ENCODE data around the gene AHI1. TPM values are rescaled to one million over a fixed set of nuclear protein-coding genes. Genes with fewer than 3 reads are reported as not detected.

The AHI1 gene
- total RNA-seq, 2 donors from 2014 or later, result 27.6 to 29.0 TPM

GRCh38 chr6:135280375-135281136, 217.0 kb downstream of the AHI1 start:
- H3K4me3 Mint-ChIP-seq, result no peak overlapping the region
- H3K4me1 Mint-ChIP-seq, result no peaks in the 10 kb centered on the region
- no peaks in the 10 kb centered on the region for H3K9me3 ChIP-seq (ENCODE audit: control insufficient read depth, low read length, poor library complexity, severe bottlenecking)
- DNase-seq, result no peak
- H3K27me3 Mint-ChIP-seq, result peaks cover 10% of the 10 kb centered on the region
- ATAC-seq, result no peak
- H3K36me3 Mint-ChIP-seq (ENCODE audit: low read depth), result no peaks in the 10 kb centered on the region
- H3K27ac Mint-ChIP-seq, result no peak overlapping the region

GRCh38 chr6:135277422-135277821, 220.1 kb downstream of the AHI1 start:
- no peak overlapping the region for H3K27ac Mint-ChIP-seq
- DNase-seq, result no peak
- peaks cover 20% of the 10 kb centered on the region for H3K27me3 Mint-ChIP-seq
- no peak for ATAC-seq
- H3K36me3 Mint-ChIP-seq (ENCODE audit: low read depth), result peaks cover 2% of the 10 kb centered on the region
- H3K4me1 Mint-ChIP-seq, result peaks cover 2% of the 10 kb centered on the region
- H3K4me3 Mint-ChIP-seq, result no peak overlapping the region
- no peaks in the 10 kb centered on the region for H3K9me3 ChIP-seq (ENCODE audit: control insufficient read depth, low read length, poor library complexity, severe bottlenecking)

GRCh38 chr6:135274561-135275293, 222.8 kb downstream of the AHI1 start:
- H3K9me3 ChIP-seq (ENCODE audit: control insufficient read depth, low read length, poor library complexity, severe bottlenecking), result no peaks in the 10 kb centered on the region
- Mint-ChIP-seq H3K27ac (no peak overlapping the region), H3K4me1 (peaks cover 2% of the 10 kb centered on the region), H3K36me3 (ENCODE audit: low read depth) (peaks cover 2% of the 10 kb centered on the region), H3K4me3 (no peak overlapping the region), H3K27me3 (peaks cover 24% of the 10 kb centered on the region)
- ATAC-seq (no peak), DNase-seq (no peak)

GRCh38 chr6:135271626-135272025, 225.9 kb downstream of the AHI1 start:
- Mint-ChIP-seq H3K4me3 (no peak overlapping the region), H3K4me1 (peaks cover 2% of the 10 kb centered on the region), H3K27me3 (peaks cover 23% of the 10 kb centered on the region), H3K27ac (no peak overlapping the region), H3K36me3 (ENCODE audit: low read depth) (peaks cover 2% of the 10 kb centered on the region)
- no peaks in the 10 kb centered on the region for H3K9me3 ChIP-seq (ENCODE audit: control insufficient read depth, low read length, poor library complexity, severe bottlenecking)
- no peak for DNase-seq
- ATAC-seq, result no peak

GRCh38 chr6:135270676-135271536, 226.6 kb downstream of the AHI1 start:
- Mint-ChIP-seq H3K36me3 (ENCODE audit: low read depth) (peaks cover 2% of the 10 kb centered on the region), H3K27ac (no peak overlapping the region), H3K27me3 (peaks cover 23% of the 10 kb centered on the region), H3K4me1 (peaks cover 2% of the 10 kb centered on the region), H3K4me3 (no peak overlapping the region)
- no peak for DNase-seq
- no peaks in the 10 kb centered on the region for H3K9me3 ChIP-seq (ENCODE audit: control insufficient read depth, low read length, poor library complexity, severe bottlenecking)
- ATAC-seq, result no peak

GRCh38 chr6:135269481-135269891, 228.1 kb downstream of the AHI1 start:
- Mint-ChIP-seq H3K36me3 (ENCODE audit: low read depth) (no peaks in the 10 kb centered on the region), H3K27ac (no peak overlapping the region), H3K4me1 (no peaks in the 10 kb centered on the region), H3K4me3 (no peak overlapping the region), H3K27me3 (peaks cover 9% of the 10 kb centered on the region)
- DNase-seq, result no peak
- ATAC-seq, result no peak
- H3K9me3 ChIP-seq (ENCODE audit: control insufficient read depth, low read length, poor library complexity, severe bottlenecking), result no peaks in the 10 kb centered on the region

GRCh38 chr6:135268740-135269139, 228.8 kb downstream of the AHI1 start:
- no peak overlapping the region for H3K4me3 Mint-ChIP-seq
- no peaks in the 10 kb centered on the region for H3K4me1 Mint-ChIP-seq
- ATAC-seq, result no peak
- H3K27me3 Mint-ChIP-seq, result peaks cover 9% of the 10 kb centered on the region
- DNase-seq, result no peak
- H3K9me3 ChIP-seq (ENCODE audit: control insufficient read depth, low read length, poor library complexity, severe bottlenecking), result no peaks in the 10 kb centered on the region
- H3K36me3 Mint-ChIP-seq (ENCODE audit: low read depth), result no peaks in the 10 kb centered on the region
- no peak overlapping the region for H3K27ac Mint-ChIP-seq

GRCh38 chr6:135268263-135268662, 229.3 kb downstream of the AHI1 start:
- Mint-ChIP-seq H3K4me1 (no peaks in the 10 kb centered on the region), H3K27me3 (peaks cover 9% of the 10 kb centered on the region)
- no peak for ATAC-seq

GRCh38 chr6:135267085-135267484, 230.5 kb downstream of the AHI1 start:
- H3K4me1 Mint-ChIP-seq, result no peaks in the 10 kb centered on the region
- H3K27ac Mint-ChIP-seq, result no peak overlapping the region
- no peak for ATAC-seq
- H3K36me3 Mint-ChIP-seq (ENCODE audit: low read depth), result no peaks in the 10 kb centered on the region
- no peak for DNase-seq
- H3K4me3 Mint-ChIP-seq, result no peak overlapping the region
- no peaks in the 10 kb centered on the region for H3K9me3 ChIP-seq (ENCODE audit: control insufficient read depth, low read length, poor library complexity, severe bottlenecking)
- H3K27me3 Mint-ChIP-seq, result peaks cover 17% of the 10 kb centered on the region

More at GRCh38 chr6:135268263-135268662, 229.3 kb downstream of the AHI1 start:
- no peak for DNase-seq
- H3K27ac Mint-ChIP-seq, result no peak overlapping the region
- H3K36me3 Mint-ChIP-seq (ENCODE audit: low read depth), result no peaks in the 10 kb centered on the region
- no peaks in the 10 kb centered on the region for H3K9me3 ChIP-seq (ENCODE audit: control insufficient read depth, low read length, poor library complexity, severe bottlenecking)
- no peak overlapping the region for H3K4me3 Mint-ChIP-seq

- H3K4me1 Mint-ChIP-seq, result no peaks in the 10 kb centered on the region
- H3K27ac Mint-ChIP-seq, result no peak overlapping the region
- H3K4me3 Mint-ChIP-seq, result no peak overlapping the region
- no peaks in the 10 kb centered on the region for H3K9me3 ChIP-seq (ENCODE audit: control insufficient read depth, low read length, poor library complexity, severe bottlenecking)
- H3K36me3 Mint-ChIP-seq (ENCODE audit: low read depth), result no peaks in the 10 kb centered on the region
- DNase-seq (no peak), ATAC-seq (no peak)
- H3K27me3 Mint-ChIP-seq, result peaks cover 17% of the 10 kb centered on the region
Observed at GRCh38 chr6:135266675-135267074, 230.9 kb downstream of the AHI1 start.

GRCh38 chr6:135265278-135265677, 232.3 kb downstream of the AHI1 start:
- DNase-seq (no peak), ATAC-seq (no peak)
- no peaks in the 10 kb centered on the region for H3K4me1 Mint-ChIP-seq
- H3K9me3 ChIP-seq (ENCODE audit: control insufficient read depth, low read length, poor library complexity, severe bottlenecking), result no peaks in the 10 kb centered on the region
- no peak overlapping the region for H3K4me3 Mint-ChIP-seq
- no peak overlapping the region for H3K27ac Mint-ChIP-seq
- no peaks in the 10 kb centered on the region for H3K36me3 Mint-ChIP-seq (ENCODE audit: low read depth)
- peaks cover 10% of the 10 kb centered on the region for H3K27me3 Mint-ChIP-seq

GRCh38 chr6:135261872-135262725, 235.4 kb downstream of the AHI1 start:
- Mint-ChIP-seq H3K36me3 (ENCODE audit: low read depth) (peaks cover 4% of the 10 kb centered on the region), H3K27me3 (peaks cover 21% of the 10 kb centered on the region), H3K4me1 (peaks cover 2% of the 10 kb centered on the region), H3K27ac (no peak overlapping the region), H3K4me3 (no peak overlapping the region)
- DNase-seq (no peak), ATAC-seq (no peak)
- no peaks in the 10 kb centered on the region for H3K9me3 ChIP-seq (ENCODE audit: control insufficient read depth, low read length, poor library complexity, severe bottlenecking)
